Stimulated activated CD8-positive, alpha-beta memory T cell treated with anti-CD3 and anti-CD28 coated beads, Interleukin-12 subunit alpha, Interleukin-12 subunit beta, amount 100 ng/mL, for 24 hours (primary cell): ENCODE data around the gene ECSCR.
"Not testable (repeated sequence)": the region's sequence is repeated elsewhere in the genome, so short reads cannot be mapped to it uniquely, and the experiment has no call there.

Experiments
- DNase-seq: peaks from one replicate; pipeline ENCODE4 v3.0.0-alpha.2; 2020; ENCODE audit errors: extremely low read depth

The ECSCR gene

DNA sequence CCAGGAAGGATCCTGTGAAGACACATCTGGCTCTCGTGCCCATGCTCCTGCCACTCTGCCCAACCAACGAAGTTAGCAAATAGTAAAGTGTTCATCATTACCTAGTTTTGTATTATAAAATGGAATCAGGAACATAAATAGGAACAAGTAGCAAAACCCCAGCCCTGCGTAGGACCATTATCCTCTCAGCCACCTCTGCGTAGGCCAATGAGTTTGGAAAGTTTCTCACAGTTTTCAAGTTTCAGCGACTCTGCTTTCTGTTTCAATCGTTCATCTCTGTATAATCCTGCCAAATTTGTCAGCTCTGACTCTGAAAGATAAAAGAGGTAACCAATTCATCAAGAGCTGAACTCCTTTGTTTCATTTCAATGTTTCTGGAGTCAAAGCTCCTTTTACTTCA lies 48.6 kb downstream of the ECSCR start:
- DNase-seq = no peak

DNA sequence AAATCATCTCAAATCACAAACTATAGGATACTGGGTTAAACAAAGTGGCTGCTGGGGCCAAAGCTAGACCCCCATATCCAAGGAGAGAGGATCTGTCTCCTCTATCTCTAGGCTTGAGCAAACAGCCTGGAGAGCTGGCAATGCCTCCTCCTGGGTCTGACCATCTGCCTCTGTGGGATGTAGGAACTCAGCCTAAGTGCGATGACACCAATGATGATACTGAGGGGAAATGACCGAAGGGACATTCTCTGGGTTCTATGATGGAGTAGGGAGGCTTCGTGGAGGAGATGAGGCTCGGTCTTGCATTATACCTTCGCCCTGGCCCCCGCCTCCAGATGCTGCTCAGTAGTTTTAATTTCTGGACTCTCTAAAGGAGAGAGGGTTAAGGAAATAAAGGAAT lies 49.4 kb downstream of the ECSCR start:
- DNase-seq = no peak

DNA sequence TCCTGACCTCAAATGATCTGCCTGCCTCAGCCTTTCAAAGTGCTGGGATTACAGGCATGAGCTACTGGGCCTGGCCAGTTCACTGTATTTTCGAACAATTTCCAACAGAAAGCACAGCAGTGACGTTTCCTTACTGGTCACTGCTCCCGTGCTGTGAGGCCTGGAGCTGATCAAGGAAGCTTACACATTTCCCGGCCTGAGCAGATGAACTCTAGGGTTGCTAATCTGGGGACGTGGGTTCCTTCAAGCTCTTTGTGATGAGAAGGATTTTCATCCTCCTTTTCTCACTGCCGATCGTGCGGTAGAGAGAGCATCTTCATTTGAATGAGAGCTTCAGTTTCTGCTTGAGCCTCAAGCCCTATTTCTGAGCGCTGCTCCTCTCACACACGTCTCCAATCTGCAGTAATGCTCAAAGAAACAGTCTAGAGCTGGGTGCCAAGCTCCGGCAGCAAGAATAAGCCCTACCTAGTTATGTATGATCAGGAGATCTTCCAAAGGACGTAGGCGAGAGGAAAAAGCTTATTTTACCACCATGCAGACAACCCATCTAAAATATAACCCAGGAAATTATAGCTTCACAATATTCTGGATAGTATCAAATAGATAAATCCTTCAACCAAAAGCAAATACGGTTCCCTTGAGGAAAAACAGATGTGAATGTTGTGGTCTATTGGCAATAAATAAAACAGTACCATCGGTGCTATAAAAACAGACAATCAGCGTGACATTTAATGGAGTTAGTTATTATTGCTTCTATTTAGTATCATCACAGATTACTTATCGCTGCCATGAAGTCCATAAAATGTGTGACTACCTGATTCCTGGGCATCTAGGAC lies 51.3 kb downstream of the ECSCR start:
- DNase-seq = no peak

DNA sequence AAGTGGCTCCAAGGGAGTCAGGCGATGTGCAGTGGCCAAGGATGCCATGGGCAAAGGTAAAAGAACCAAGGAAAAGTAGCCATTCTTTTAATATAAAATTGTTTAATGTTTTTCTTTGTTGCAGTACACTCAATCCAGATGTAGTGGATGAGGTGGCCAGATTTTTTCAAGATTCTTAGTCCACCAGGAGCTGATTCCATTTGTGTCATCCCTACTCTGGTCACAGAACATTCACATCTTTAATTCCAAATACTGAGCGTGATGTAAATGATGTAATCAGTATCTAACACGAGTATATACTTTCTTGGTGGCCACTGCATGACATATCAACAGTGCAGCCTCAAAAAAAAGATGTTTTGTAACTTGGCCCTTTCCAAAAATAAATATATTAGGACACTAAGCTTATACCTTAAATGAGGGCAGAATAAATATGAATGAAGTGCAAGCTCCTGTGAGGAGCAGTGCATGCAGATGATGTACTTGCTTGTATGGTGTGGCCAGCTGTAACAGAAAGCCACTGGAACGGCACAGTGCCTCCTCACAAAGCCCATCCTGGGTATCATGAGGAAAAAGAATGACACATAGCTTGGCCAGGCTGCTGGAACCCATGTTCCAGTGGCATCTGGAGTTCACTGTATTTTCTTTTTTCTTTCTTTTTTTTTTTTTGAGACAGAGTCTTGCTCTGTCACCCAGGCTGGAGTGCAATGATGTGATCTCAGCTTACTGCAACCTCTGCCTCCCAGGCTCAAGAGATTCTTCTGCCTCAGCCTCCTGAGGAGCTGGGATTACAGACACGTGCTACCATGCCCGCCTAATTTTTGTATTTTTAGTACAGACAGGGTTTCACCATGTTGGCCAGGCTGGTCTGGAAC lies 52.2 kb downstream of the ECSCR start:
- no peak for DNase-seq

DNA sequence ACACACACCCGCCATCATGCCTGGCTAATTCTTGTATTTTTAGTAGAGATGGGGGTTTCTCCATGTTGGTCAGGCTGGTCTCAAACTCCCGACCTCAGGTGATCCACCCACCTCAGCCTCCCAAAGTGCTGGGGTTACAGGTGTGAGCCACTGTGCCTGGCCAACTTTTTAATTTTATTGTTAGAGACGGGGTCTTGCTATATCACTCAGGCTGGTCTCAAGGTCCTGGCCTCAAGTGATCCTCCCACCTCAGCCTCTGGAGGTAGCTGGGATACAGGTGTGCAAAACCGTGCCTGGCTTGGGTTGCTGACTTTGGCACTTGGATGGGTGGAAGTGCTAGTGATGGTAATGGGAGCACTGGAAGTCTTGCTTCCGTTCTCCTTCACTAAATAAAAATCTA lies 53.4 kb downstream of the ECSCR start:
- not testable (repeated sequence) for DNase-seq

DNA sequence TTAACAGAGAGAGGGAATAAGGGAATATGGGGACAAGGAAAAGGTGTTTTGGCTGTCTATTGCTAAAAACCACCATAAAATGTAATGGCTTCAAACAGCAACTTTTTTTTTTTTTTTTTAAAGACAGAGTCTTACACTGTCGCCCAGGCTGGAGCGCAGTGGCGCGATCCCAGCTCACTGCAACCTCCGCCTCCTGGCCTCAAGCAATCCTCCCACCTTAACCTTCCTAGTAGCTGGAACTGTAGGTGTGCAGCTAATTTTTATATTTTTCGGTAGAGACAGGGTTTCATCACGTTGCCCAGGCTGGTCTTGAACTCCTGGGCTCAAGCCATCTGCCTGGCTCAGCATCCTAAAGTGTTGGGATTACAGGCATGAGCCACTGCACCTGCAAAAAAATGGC lies 54.4 kb downstream of the ECSCR start:
- DNase-seq = no peak

DNA sequence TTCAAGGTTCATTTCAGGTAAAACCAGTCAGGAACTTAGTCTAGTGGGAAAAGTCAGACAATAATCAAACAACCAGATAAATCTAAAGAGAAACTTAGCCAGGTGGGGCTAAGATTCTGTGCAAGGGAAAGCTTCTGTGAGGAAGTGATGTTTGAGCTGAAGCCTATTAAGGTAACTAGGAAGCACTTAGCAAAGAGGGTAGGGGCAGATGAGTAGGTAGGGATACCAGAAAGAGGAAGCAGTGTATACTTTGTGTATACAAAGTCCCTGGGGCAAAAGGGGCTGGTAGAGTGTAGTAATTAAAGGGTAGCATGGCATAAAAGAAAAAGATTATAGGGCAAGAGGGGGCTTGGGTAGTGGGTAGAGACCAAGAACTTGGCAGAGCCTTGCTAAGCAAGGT lies 55.0 kb downstream of the ECSCR start:
- DNase-seq = no peak

DNA sequence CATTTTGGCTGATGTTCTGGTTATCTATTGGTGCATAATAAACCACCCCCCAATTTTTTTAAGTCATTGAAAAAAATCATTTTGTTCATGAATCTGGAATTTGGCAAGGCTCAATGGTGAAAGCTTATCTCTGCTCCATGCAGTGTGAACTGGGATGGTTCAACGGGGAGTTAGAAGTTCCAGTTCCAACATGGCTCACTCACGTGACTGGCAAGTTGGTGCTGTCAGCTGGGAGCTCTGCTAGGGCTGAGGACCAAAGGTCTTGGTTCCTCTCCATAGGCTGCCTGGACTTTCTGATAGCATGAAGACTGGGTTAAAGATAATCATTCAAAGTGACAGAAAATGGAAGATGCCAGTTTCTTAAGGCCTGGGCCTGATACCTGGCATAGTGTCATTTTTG lies 55.6 kb downstream of the ECSCR start:
- DNase-seq = no peak

DNA sequence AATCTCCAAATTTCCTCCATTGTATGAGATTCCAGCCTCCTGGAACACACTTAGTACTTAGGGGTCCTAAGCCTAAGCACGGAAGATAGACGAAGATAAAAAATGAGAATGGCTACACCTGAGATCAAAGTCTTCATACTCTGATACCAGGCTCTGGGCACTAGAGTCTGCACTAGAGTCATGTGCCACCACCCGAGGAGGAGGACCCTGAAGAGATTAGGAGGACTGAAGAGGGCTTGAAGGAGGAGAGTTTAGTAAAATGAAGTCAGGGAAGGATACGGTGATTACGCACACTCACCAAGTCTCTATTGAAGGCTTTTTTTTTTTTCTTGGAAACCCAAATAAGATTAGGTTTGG lies 58.1 kb downstream of the ECSCR start:
- no peak for DNase-seq

DNA sequence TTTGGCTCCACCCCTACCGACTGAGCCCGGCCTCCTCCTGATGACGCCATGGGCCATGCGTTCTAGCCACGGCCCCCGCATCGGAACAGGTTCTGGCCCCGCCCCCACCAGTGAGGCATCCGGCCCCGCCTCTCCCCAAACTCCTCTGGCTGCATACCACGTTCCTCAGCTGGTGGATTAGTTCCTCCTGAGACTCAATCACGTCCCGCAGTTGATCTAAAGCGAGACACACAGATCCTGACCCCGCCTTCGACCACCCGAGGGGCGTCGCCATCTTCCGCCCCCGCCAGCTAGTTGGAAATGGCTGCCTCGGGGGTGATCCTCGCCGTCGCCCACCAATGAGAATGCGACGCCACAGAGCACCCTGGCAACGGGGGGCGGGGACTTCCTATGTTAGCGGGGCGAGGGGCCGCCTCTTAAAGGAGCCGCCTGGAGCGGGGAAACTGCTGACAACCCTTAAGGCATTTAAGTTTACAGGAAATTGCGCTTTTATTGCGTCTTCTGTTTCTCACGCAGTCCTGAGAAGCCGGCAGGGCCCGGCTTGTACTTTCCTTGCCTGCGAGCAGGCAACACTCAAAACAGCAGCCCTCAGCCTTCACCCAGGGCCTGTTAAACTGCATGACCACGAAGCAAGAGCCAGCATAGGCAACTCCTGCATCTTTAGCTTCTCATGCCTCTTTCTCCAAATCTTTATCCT lies 58.6 kb downstream of the ECSCR start, which contains the start of gene SPATA24:
SPATA24 (minus strand) TSS at position 303 of the 697 bp plus-strand sequence; CDS start at position 274, 29 bp downstream.
- DNase-seq = peak; percentile 98

DNA sequence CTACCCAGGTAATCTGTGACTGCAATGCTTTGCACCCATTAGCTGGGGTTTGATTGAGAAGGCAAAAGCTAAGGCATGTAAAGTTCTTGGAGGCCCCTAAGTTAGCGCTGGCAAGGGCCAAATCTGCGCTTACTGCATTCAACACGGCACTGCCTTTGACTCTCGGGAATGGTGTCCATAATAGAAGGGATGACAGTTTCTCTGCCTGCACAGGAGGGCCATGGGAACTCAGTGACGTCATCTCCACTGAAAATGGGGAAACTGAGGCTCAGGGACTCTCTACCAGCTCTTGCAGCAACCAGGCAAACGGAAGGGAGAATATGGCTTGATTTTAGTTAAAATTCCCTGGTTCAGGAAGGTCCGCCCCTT lies 59.1 kb downstream of the ECSCR start:
- no peak for DNase-seq

DNA sequence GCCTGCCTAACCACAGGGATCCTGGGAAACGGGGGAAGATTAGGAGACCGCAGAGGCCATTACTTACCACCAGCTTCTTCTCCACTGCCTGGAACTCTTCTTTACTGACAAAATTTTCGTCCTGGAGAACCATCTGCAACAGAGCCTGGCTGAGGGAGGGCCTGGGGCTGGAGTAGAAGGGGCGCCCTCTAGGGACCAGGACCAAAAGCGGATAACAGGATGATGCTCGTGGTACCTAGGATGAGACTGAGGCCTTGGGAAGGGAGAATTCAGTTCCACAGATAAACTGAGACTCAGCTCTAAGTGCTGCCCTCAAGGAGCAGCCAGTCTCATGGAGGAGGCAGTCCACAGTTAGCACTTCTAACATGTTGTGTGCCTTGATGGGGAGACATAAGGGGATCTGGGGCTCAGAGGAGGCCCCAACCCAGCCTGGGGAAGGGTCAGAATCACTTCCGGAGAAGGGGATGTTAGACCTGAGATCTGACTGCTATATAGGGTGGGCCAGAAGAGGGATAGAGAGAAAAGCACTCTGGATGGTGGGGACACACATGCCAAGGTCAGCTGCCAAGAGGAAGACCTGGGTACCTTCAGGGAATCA lies 59.9 kb downstream of the ECSCR start:
- DNase-seq = no peak

DNA sequence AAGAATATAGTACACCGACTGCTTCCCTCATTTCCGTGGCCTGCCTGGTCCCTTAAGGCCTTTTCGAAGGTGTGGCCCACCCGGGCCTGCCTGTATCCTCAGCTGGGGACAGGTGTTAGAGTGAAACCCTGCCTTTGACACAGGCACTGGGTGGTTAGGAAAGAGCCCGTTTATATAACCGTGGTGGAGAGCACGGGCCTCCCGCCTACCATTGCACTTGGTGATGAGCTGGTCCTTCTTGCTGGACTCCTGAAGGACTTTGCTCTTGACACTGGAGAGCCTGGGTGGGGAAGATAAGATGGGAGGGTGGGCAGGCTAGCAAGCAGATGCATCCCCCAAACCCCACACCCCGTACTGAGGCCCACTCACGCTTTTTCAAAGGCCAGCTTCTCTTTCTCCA lies 61.0 kb downstream of the ECSCR start:
- no peak for DNase-seq

DNA sequence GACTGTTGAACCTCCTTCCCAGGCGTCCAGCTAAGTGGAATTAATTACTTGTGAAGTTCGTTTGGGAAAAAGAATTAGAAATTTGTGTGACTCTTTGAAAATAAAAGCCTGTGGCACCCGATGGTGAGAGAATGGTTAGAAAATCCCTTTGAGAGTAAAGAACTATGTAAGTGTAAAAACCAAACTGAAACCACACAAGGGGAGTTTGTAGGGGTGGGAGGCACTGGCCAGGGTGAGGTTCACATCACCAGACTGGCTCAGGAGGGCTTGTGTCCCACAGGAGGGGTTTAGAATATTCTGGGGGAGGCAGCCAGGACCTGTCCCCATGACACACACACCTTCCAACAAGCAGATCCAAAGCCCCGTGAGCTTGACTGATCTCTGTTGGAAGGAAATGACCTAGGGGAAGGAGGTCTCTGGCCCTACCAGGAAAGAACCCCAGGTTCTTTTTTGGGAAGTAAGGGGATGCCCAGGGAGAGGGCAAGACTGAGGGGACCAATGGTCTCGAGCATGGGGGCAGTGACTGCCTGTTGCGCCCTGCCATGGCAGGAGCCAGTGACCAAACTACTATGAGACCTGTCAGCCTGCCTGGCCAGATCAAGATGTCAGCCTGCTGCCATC lies 62.9 kb downstream of the ECSCR start:
- DNase-seq = no peak
